PC-3 (cell line): Measurements from ENCODE around the gene SLITRK4. TPM values are rescaled to one million over a fixed set of nuclear protein-coding genes. Genes with fewer than 3 reads are reported as not detected.
A peak's percentile ranks its signal among the peaks of the same experiment; 100 is the strongest.

Experiments
- ATAC-seq: fragments of 200-7000 bp; cut with Tn5 transposase; 2 replicates; pipeline ENCODE4 v1.9.1; 2020; ENCODE audit warnings: mild to moderate bottlenecking, moderate library complexity
- BruUV-seq: library from RNA; stranded (reverse); fragments of 400-500 nt; replicated peaks from 2 replicates; lab custom pipeline; 2021; lab: Mats Ljungman, UMichigan
- CTCF ChIA-PET: fragments of 300-600 bp; sonication (Branson Sonifier 250); formaldehyde crosslinking; loops from one replicate; lab custom pipeline; 2022; ENCODE audit warnings: antibody characterized with exemption; lab: Charles Lee
- POLR2A ChIA-PET: fragments of 300-600 bp; sonication (Branson Sonifier 250); formaldehyde crosslinking; loops from one replicate; lab custom pipeline; 2022; ENCODE audit warnings: antibody characterized with exemption; ENCODE audit not compliant: unreplicated experiment; lab: Charles Lee
- DNase-seq: peaks from one replicate; pipeline ENCODE4 v3.0.0-alpha.2; 2015
- H2AFZ ChIP-seq: fragments of 300-600 bp; sonication (generic); 2 replicates; pipeline ENCODE4 v1.6.0; 2016; ENCODE audit warnings: antibody characterized with exemption, low read length
- H3F3A ChIP-seq: fragments of 300-600 bp; sonication (generic); one replicate; pipeline ENCODE4 v1.6.0; 2017; ENCODE audit warnings: antibody characterized with exemption, low read length, control low read depth, mild to moderate bottlenecking; ENCODE audit not compliant: unreplicated experiment
- H3K27ac ChIP-seq: fragments of 300-600 bp; sonication (generic); 2 replicates; pipeline ENCODE4 v1.5.1; 2016; ENCODE audit warnings: mild to moderate bottlenecking, low read length
- H3K27me3 ChIP-seq: fragments of 300-600 bp; sonication (generic); 2 replicates; pipeline ENCODE4 v1.6.1; 2016; ENCODE audit warnings: low read length, mixed read lengths
- H3K36me3 ChIP-seq: fragments of 300-600 bp; sonication (generic); 2 replicates; pipeline ENCODE4 v1.6.1; 2016; ENCODE audit warnings: low read depth, mixed run types, low read length, mixed read lengths
- H3K4me1 ChIP-seq: fragments of 300-600 bp; sonication (generic); 2 replicates; pipeline ENCODE4 v1.5.1; 2016; ENCODE audit warnings: low read length; ENCODE audit not compliant: insufficient read depth
- H3K4me2 ChIP-seq: fragments of 300-600 bp; sonication (generic); 2 replicates; pipeline ENCODE4 v1.6.0; 2016; ENCODE audit warnings: low read length
- H3K4me3 ChIP-seq: fragments of 300-600 bp; sonication (generic); 2 replicates; pipeline ENCODE4 v1.5.1; 2016; ENCODE audit warnings: mild to moderate bottlenecking, low read length, mixed read lengths
- H3K79me2 ChIP-seq: fragments of 300-600 bp; sonication (generic); 2 replicates; pipeline ENCODE4 v1.6.1; 2017; ENCODE audit warnings: low read length, mixed read lengths
- H3K9ac ChIP-seq: fragments of 300-600 bp; sonication (generic); 2 replicates; pipeline ENCODE4 v1.6.0; 2016; ENCODE audit warnings: mild to moderate bottlenecking, low read length
- H3K9me2 ChIP-seq: fragments of 300-600 bp; sonication (generic); replicated peaks from 2 replicates; pipeline ENCODE4 v1.6.1; 2016; ENCODE audit warnings: mixed run types, low read length, mixed read lengths
- H3K9me3 ChIP-seq: fragments of 300-600 bp; sonication (generic); 2 replicates; pipeline ENCODE4 v1.6.1; 2016; ENCODE audit warnings: low read length, mixed read lengths
- H4K20me1 ChIP-seq: fragments of 300-600 bp; sonication (generic); 2 replicates; pipeline ENCODE4 v1.6.1; 2016; ENCODE audit warnings: low read length, mixed read lengths
- EZH2 ChIP-seq: fragments of 300-600 bp; sonication (generic); IDR thresholded peaks from one replicate; pipeline ENCODE4 v1.6.1; 2017; ENCODE audit warnings: antibody characterized with exemption, mild to moderate bottlenecking, low read length; ENCODE audit not compliant: unreplicated experiment
- EZH2phosphoT487 ChIP-seq: fragments of 300-600 bp; sonication (generic); IDR thresholded peaks from 2 replicates; pipeline ENCODE4 v1.6.1; 2018; ENCODE audit warnings: mild to moderate bottlenecking, antibody characterized with exemption, low read length, borderline replicate concordance
- intact Hi-C: fragments of 100-400 bp; cut with micrococcal nuclease; formaldehyde crosslinking; loops from 2 replicates; pipeline ENCODE4 v1.9.0; 2023
- total RNA-seq: library from RNA; depleted of rRNA; stranded (reverse); fragments of >200 nt; gene quantifications from 2 replicates; pipeline ENCODE4 v1.2.3, GENCODE V29; 2014
- TF ChIP-seq, protein P1 (sequence below): fragments of 300-600 bp; sonication (generic); conservative IDR thresholded peaks from 2 replicates; pipeline ENCODE4 v1.5.1; 2017; ENCODE audit warnings: antibody characterized with exemption, low read depth, mild to moderate bottlenecking, low read length

Gene SLITRK4
- total RNA-seq, 1 experiment from 2014 or later: 2.3 TPM

DNA sequence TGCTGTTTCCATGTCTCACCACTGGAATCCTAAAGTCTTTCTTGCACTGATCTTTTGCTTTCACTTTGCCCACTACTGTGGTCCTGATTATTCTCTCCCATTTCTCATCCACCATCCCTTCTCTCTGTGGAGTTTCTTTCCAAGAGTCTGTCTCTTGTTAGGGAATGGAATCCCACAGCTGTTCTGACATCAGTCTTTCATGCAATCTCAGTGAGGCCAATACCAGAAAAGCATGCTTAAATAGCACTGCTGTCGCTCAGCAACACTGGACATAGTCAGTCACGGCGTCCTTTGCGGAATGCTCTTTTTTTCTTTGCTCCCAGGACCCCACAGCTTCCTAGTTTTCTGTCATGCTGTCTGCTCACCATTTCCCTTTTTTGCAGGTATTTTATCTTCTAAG, 20.1 kb downstream of the SLITRK4 start:
- intact Hi-C loops: no loop called here
- Histone ChIP-seq H3K9me3 (no peaks in the 10 kb centered on the region), H3K79me2 (no peaks in the 10 kb centered on the region), H3K27ac (no peak overlapping the region), H3K4me3 (no peak overlapping the region), H3F3A (no peaks in the 10 kb centered on the region), H3K4me2 (0 out of 2 replicates have a peak overlapping the region, but pooled peaks have one; percentile 31), H3K4me1 (no peaks in the 10 kb centered on the region), H2AFZ (peak overlapping the region; percentile 30; the same call in 1 of the 2 replicates), H4K20me1 (no peaks in the 10 kb centered on the region), H3K27me3 (no peaks in the 10 kb centered on the region), H3K9me2 (no peaks in the 10 kb centered on the region), H3K9ac (no peak overlapping the region), H3K36me3 (no peaks in the 10 kb centered on the region)
- ChIA-PET POLR2A (no interaction called here), CTCF (no interaction called here)
- DNase-seq (no peak), ATAC-seq (no peak)
- TF ChIP-seq EZH2: no peak
- no peak for TF ChIP-seq EZH2phosphoT487
- TF ChIP-seq, protein P1, sequence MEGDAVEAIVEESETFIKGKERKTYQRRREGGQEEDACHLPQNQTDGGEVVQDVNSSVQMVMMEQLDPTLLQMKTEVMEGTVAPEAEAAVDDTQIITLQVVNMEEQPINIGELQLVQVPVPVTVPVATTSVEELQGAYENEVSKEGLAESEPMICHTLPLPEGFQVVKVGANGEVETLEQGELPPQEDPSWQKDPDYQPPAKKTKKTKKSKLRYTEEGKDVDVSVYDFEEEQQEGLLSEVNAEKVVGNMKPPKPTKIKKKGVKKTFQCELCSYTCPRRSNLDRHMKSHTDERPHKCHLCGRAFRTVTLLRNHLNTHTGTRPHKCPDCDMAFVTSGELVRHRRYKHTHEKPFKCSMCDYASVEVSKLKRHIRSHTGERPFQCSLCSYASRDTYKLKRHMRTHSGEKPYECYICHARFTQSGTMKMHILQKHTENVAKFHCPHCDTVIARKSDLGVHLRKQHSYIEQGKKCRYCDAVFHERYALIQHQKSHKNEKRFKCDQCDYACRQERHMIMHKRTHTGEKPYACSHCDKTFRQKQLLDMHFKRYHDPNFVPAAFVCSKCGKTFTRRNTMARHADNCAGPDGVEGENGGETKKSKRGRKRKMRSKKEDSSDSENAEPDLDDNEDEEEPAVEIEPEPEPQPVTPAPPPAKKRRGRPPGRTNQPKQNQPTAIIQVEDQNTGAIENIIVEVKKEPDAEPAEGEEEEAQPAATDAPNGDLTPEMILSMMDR: no peak
- no TSS peak for BruUV-seq

DNA sequence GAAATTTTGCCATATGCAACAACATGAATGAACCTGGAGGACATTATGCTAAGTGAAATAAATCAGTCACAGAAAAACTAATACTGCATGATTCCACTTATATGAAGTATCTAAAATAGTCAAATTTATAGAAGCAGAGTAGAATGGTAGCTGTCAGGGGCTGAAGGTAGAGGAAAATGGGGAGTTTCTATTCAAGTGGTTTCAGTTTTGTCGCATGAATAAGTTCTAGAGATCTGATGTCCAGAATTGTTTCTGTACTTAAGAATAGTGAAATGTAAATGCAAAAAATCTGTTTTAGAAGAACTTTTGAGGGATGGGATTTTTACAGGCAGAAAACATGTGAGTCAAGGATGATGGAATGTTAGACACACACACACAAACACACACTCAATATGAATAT, 34.1 kb downstream of the SLITRK4 start:
- BruUV-seq: no TSS peak
- DNase-seq: no peak
- H3K9ac ChIP-seq: no peak overlapping the region
- ATAC-seq: no peak
- intact Hi-C loops: no loop called here
- H2AFZ ChIP-seq: no peak overlapping the region
- H3F3A ChIP-seq: no peaks in the 10 kb centered on the region
- CTCF ChIA-PET: no interaction called here
- H3K79me2 ChIP-seq: no peaks in the 10 kb centered on the region
- H3K4me3 ChIP-seq: no peak overlapping the region
- H3K27me3 ChIP-seq: no peaks in the 10 kb centered on the region
- H3K9me3 ChIP-seq: no peaks in the 10 kb centered on the region
- no peaks in the 10 kb centered on the region for H3K4me1 ChIP-seq
- POLR2A ChIA-PET: no interaction called here
- no peaks in the 10 kb centered on the region for H3K9me2 ChIP-seq
- TF ChIP-seq EZH2: no peak
- TF ChIP-seq, protein P1: no peak
- no peak for TF ChIP-seq EZH2phosphoT487
- no peak overlapping the region for H3K4me2 ChIP-seq
- no peak overlapping the region for H3K27ac ChIP-seq
- H3K36me3 ChIP-seq: no peaks in the 10 kb centered on the region
- H4K20me1 ChIP-seq: no peaks in the 10 kb centered on the region

DNA sequence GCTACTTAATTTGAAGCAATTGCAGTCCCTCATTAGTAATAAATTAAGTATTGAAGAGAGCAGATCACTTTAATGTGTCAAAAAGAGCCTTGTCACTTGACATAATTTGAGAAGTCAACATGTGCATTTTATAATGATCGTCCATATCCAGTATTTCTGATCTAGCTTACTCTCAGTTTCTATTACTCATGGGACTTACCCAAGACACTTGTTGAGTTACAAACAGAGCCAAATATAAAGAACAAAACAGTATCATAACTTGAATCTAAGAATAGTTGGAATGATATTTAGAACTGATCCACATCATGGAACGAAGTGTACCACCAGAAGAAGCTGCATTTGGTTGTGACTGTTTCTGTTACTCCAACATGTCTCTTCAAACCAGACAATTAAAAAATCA, 54.7 kb downstream of the SLITRK4 start:
- TF ChIP-seq EZH2phosphoT487 (no peak), EZH2 (no peak)
- TF ChIP-seq, protein P1: no peak
- Histone ChIP-seq H4K20me1 (no peaks in the 10 kb centered on the region), H3F3A (no peaks in the 10 kb centered on the region), H3K4me3 (no peak overlapping the region), H3K4me1 (no peaks in the 10 kb centered on the region), H3K9me2 (no peaks in the 10 kb centered on the region), H3K9ac (no peak overlapping the region), H3K4me2 (no peak overlapping the region), H2AFZ (no peak overlapping the region), H3K79me2 (no peaks in the 10 kb centered on the region), H3K27ac (no peak overlapping the region), H3K9me3 (no peaks in the 10 kb centered on the region), H3K36me3 (no peaks in the 10 kb centered on the region), H3K27me3 (no peaks in the 10 kb centered on the region)
- BruUV-seq: no TSS peak
- CTCF ChIA-PET: no interaction called here
- intact Hi-C loops: no loop called here
- POLR2A ChIA-PET: no interaction called here
- no peak for ATAC-seq
- DNase-seq: no peak
